DMS79 treated with DMSO at 0.1 percent for 48 hours (cell line): ENCODE measurements around the gene WNK4.

Experiments
- DNase-seq: peaks from one replicate; lab custom pipeline; 2025; lab: John Stamatoyannopoulos, UW

WNK4 gene

GRCh38 chr17:42772945-42773289 lies 7.5 kb upstream of the WNK4 start:
- no peak for DNase-seq

GRCh38 chr17:42773290-42774035 lies 6.9 kb upstream of the WNK4 start, which contains the start of gene VPS25:
Gene VPS25, plus strand, starts transcription at chr17:42773449. Its CDS starts 27 bp downstream, at chr17:42773476.
- peak; percentile 79 for DNase-seq

- DNase-seq: no peak
Observed at GRCh38 chr17:42774066-42774745, 6.2 kb upstream of the WNK4 start.

GRCh38 chr17:42775534-42776098 lies 4.8 kb upstream of the WNK4 start:
- no peak for DNase-seq

- DNase-seq: no peak
Observed at GRCh38 chr17:42778570-42778969, 1.8 kb upstream of the WNK4 start.

- no peak for DNase-seq
Observed at GRCh38 chr17:42779304-42779935, 990 bp upstream of the WNK4 start.

- DNase-seq: no peak
Observed at GRCh38 chr17:42780851-42781638, 635 bp downstream of the WNK4 start.

GRCh38 chr17:42781639-42782165 lies 1.3 kb downstream of the WNK4 start:
- no peak for DNase-seq

GRCh38 chr17:42782166-42783061 lies 2.0 kb downstream of the WNK4 start:
- DNase-seq: no peak

GRCh38 chr17:42783062-42783790 lies 2.8 kb downstream of the WNK4 start:
- no peak for DNase-seq

- DNase-seq: no peak
Observed at GRCh38 chr17:42783791-42784138, 3.4 kb downstream of the WNK4 start.

- no peak for DNase-seq
Observed at GRCh38 chr17:42784409-42784808, 4.0 kb downstream of the WNK4 start.

GRCh38 chr17:42784811-42785592 lies 4.6 kb downstream of the WNK4 start:
- DNase-seq: no peak

- no peak for DNase-seq
Observed at GRCh38 chr17:42787266-42787665, 6.9 kb downstream of the WNK4 start.

GRCh38 chr17:42791948-42792347 lies 11.5 kb downstream of the WNK4 start:
- DNase-seq: no peak

GRCh38 chr17:42792545-42792944 lies 12.1 kb downstream of the WNK4 start:
- no peak for DNase-seq

- DNase-seq: no peak
Observed at GRCh38 chr17:42795061-42795460, 14.7 kb downstream of the WNK4 start.

GRCh38 chr17:42795465-42795864 lies 15.1 kb downstream of the WNK4 start:
- DNase-seq: no peak

- no peak for DNase-seq
Observed at GRCh38 chr17:42796066-42796758, 15.8 kb downstream of the WNK4 start.
